Gastrocnemius medialis (tissue), 4 donors: ENCODE results near the gene CACNA1G.

Experiments
- POLR2A ChIP-seq, 2 donors: fragments of 450-650 bp; IDR thresholded peaks; one replicate each; pipeline ENCODE4 v1.6.1; 2017; ENCODE audit warnings: antibody characterized with exemption in 2 of 2, mild to moderate bottlenecking in 2 of 2, moderate library complexity in 2 of 2
- TF ChIP-seq, protein P1 (sequence below), 5 experiments: fragments of 450-650 bp in 3 of 5; fragments of 200-600 bp in 2 of 5; sonication (generic) in 2 of 5; IDR thresholded peaks in 4 of 5; conservative IDR thresholded peaks in 1 of 5; 1 replicate in 4 of 5; 2 replicates in 1 of 5; pipeline ENCODE4 v1.5.1; 2016 to 2019; ENCODE audit warnings: antibody characterized with exemption in 5 of 5, mild to moderate bottlenecking in 3 of 5, moderate library complexity in 3 of 5

- no peak for TF ChIP-seq POLR2A (IDR thresholded peaks at IDR 0.05)
- TF ChIP-seq, protein P1, sequence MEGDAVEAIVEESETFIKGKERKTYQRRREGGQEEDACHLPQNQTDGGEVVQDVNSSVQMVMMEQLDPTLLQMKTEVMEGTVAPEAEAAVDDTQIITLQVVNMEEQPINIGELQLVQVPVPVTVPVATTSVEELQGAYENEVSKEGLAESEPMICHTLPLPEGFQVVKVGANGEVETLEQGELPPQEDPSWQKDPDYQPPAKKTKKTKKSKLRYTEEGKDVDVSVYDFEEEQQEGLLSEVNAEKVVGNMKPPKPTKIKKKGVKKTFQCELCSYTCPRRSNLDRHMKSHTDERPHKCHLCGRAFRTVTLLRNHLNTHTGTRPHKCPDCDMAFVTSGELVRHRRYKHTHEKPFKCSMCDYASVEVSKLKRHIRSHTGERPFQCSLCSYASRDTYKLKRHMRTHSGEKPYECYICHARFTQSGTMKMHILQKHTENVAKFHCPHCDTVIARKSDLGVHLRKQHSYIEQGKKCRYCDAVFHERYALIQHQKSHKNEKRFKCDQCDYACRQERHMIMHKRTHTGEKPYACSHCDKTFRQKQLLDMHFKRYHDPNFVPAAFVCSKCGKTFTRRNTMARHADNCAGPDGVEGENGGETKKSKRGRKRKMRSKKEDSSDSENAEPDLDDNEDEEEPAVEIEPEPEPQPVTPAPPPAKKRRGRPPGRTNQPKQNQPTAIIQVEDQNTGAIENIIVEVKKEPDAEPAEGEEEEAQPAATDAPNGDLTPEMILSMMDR (IDR thresholded peaks at IDR 0.05 in 4 of 5, conservative IDR thresholded peaks at IDR 0.05 in 1 of 5): no peak
Measured at GRCh38 chr17:50663812-50664374, 103.4 kb downstream of the CACNA1G start.
